ENCODE results near the gene PARP2.
"Not testable (repeated sequence)": the region's sequence is repeated elsewhere in the genome, so short reads cannot be mapped to it uniquely, and the experiment has no call there.

The PARP2 gene

DNA sequence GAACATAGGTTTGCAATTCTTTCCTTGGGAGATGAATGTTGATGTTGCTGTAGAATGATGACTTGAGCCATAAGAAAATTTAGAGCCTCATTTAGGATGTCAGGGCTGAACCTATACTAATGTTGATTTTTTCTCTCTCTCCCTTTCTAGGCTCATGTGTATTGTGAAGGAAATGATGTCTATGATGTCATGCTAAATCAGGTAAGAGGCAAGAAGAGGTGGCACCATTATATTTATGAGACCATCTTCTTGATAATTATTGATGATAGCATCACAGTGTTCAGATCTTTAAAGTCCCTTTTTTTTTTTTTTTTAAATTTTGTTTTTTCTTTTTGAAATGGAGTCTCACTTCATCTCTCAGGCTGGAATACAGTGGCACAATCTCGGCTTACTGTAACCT is 3.3 kb downstream of the PARP2 start:
- DNase-seq = no peak

DNA sequence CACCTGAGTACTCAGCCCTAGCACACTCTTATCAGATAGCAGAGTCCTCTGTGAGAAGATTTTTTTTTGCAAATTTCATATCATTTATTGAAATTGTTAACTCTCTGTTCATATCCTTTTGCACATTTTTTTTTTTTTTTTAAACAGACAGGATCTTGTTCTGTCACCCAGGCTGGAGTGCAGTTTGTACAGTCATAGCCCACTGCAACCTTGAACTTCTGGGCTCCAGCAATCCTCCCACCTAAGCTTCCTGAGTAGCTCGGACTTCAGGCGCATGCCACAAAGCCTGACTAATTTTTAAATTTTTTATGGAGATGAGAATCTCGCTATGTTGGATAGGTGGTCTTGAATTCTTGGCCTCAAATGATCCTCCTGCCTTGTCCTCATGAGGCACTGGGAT is 4.3 kb downstream of the PARP2 start:
- no peak for DNase-seq

DNA sequence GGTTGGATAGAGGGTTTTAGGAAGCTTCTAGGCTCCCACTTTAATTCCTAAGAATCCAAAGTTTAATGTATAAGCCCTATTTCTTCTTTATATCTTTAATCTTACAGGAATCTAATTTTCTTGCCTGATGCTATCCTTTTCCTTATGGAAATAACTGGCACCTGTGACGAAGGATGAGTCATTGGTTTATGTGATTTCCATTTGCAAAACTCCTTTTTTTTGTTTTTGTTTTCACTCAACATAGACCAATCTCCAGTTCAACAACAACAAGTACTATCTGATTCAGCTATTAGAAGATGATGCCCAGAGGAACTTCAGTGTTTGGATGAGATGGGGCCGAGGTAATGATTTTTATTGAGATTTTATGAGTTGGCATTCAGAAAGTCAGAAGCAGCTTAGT is 6.8 kb downstream of the PARP2 start:
- DNase-seq = no peak

DNA sequence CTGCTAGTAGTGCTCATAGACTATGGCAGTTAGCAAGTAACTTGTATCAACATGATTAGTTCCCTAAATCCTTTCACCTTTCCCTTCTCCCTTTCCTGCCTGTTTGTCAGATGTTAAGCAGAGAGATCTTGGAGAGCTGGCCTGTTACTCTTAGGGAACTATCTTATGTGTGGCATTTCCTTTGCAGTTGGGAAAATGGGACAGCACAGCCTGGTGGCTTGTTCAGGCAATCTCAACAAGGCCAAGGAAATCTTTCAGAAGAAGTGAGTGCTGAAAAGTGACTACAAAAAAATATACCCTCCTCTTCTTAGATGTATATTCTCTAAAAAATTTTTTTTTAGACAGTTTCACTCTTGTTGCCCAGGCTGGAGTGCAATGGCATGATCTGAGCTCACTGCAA is 7.4 kb downstream of the PARP2 start:
- no peak for DNase-seq

DNA sequence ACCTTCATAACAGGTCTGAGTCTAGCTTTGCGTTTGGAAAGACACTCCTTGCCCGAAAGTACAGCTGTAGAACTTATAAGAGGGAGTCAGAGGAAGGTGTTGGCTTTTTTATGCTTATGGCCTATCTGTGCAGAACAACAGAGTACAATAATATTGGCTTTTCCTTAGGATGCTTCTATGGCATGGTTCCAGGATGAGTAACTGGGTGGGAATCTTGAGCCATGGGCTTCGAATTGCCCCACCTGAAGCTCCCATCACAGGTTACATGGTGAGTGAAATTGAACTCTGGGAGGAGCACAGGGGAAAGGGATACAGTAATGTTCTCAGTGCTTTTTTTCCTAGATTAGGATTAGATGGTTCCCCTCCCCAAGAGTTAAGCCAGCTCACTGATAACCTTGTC is 13.0 kb downstream of the PARP2 start:
- no peak for DNase-seq

DNA sequence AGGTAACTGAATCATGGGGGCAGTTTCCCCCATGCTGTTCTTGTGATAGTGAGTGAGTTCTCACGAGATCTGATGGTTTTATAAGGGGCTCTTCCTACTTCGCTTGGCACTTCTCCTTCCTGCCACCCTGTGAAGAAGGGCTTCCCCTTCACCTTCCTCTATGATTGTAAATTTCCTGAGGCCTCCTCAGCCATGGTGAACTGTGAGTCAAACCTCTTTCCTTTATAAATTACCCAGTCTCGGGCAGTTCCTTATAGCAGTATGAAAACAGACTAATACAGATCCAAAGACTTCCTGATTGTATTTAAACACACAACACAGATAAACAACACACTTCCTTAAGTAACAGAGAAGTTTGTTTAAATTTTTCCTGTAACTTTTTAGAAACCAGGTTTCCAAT is 15.0 kb downstream of the PARP2 start:
- DNase-seq = not testable (repeated sequence)

DNA sequence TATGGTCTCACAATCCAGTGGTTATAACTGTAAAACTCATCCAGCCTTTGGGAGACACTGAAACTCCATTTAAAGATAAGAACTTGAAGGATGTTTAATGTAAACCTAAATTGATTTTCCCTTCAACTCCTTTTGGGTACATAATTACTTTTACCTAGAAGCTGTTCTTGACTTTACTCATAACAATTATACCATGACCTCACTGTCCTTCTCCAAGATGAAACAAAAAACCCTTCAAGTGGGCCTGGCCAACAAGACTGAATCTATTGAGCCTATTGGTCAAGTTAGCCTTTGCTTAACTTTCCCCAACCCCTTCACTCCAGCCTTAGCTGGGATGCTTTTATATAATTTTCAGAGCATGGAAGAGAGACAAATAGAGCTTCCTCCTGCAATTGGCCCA is 22.5 kb downstream of the PARP2 start:
- no peak for DNase-seq

DNA sequence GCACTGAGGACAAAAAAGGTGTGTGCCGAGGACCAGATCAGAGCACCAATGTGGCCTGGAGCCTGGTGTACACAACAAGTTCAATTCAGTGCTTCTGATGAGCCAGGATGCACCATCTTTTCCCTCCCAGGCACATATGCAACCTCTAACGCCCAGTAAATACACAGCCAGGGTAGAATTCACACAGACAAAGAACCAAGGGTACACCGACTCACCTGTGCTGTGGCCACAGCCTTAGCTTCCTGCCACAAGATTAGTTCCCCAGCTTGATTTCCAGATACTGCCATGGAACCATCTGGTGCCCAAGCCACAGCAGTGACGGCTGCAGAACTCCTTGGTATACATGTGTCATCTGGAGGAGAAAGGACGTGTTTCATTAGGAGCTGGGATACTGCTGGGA is 29.4 kb downstream of the PARP2 start:
- DNase-seq = no peak

DNA sequence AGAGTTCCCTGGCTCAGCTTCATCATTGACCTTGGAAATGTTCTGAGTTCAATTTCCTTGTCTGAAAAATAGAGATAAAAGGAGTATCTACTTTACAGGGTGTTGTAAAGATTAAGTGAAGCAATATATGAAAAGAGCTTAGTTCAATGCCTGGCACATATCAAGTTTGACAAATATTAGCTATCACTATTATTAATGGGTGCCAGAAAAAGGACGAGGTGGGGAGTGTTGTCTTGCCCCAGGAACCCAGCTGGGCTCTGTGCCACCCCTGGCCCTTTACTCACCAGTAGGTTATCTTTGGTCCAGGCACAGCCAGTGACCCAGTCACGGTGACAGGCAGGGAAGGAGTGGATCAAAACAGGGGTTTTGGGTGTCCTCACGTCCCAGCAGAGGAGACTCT is 32.0 kb downstream of the PARP2 start:
- no peak for DNase-seq

DNA sequence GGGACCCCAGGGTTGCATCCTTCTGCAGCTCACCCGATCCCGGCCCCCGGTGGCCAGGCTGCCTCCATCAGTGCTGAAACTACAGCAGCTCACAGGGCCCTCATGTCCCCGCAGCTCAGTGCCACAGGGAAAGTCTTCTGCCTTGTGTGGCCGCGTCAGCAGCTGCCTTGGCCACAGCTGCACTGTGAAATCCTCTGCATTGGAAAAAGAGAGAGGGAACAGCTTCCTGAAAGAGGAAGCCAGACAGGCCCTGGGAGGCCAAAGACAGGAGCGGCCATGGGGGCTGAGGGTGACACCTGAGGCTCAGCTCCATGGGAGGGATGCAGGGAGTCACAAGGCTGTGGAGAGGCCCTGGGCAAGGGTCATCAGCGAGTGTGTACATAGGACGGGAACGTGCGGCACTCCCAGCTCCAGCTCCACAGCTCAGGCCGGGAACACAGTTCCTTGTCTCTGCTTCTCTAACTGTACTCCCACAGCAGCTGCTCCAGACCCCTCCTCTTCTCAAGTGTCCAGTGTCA is 32.7 kb downstream of the PARP2 start:
- DNase-seq = no peak

DNA sequence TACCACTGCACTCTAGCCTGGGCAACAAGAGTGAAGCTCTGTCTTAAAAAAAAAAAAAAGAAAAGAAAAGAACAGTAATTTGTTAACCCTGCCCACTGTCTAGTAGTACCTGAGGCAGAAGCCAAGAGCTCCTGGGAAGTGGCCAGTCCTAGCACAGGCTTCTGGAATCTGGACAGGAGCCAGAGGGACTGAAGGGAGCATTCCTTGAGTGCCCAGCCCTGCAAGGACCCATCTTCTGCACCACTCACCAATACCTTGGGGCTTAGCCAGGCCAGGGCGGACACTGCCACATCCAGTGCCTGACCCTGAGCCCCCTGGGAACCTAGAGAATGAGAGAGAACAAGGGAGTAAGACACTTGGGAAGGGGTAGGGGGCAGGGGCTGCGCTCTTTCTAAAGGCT is 33.7 kb downstream of the PARP2 start:
- DNase-seq = no peak

DNA sequence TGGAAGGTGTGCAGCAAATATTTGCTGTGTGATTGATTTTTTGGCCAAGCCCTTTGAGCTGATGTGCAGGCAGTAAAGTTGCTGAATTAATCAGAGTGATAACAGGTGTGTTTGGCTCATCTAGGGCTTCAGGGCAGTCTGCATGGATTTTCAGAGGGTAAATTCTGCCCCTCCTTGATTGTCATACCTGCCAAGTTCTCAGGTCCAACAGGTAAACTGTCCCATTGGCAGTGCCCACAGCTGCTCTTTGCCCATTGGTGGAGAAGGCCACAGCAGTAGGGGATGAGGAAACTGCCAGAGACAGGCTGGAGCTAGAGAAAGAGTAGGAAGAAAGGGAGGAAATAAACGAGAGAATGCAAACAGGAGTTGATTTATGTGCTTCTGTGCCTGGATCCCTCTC is 36.3 kb downstream of the PARP2 start:
- DNase-seq = no peak

DNA sequence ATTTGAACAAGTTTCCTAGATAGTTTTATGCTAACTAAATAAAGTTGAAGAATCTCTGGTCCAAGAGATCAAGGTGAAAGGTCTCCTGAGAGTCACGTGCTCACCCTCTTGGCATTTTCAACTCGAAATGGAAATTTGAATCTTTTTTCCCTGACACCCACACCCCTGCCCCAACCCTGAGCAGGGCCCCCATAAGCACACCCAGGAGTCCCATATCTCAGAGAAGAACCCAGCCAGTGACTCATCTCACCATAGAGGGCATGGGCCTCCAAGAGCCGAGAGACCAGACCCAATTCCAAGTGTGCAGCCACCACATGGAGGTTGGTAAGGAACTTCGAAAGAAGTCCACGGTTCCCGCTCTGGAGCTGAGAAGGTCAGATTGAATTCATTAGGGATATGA is 37.2 kb downstream of the PARP2 start:
- DNase-seq = no peak

DNA sequence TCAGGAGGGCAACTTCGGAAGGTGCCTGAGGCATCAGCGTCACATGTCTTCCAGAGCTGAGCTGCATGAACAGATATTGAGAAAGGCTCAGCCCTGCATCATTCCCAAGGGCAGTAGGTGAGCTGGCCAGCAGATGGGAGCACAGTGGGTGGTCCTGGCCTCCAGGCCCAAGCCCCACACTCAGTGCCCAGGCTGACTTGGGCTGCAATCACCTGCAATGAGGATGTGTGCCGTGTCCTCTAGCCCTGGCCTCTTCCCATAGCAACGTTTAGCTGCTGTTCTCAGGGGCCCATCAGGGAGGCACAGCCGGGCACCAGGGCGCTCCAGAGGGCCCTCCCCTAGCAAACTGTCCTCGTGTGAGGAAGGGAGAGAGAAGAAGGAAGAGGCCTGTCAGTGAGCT is 37.9 kb downstream of the PARP2 start:
- no peak for DNase-seq

DNA sequence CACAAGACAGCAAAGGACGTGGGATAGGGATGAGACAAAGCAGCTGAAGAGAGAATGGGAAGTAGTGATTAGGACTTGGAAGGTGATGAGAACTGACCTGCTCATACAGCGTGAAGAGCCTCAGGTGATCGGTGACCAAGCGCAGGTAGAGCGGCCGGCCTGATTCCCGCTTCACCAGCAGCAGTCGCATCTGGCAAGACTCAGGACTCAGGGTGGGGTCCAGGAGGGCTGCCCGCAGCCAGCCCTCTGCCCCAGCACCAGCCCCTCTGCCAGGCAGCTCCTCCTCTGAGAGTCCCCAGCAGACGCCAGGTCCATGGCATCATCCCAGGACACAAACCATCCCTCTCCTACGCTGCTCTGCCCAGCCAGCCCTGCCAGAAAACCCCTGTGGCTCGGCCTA is 39.1 kb downstream of the PARP2 start:
- no peak for DNase-seq

DNA sequence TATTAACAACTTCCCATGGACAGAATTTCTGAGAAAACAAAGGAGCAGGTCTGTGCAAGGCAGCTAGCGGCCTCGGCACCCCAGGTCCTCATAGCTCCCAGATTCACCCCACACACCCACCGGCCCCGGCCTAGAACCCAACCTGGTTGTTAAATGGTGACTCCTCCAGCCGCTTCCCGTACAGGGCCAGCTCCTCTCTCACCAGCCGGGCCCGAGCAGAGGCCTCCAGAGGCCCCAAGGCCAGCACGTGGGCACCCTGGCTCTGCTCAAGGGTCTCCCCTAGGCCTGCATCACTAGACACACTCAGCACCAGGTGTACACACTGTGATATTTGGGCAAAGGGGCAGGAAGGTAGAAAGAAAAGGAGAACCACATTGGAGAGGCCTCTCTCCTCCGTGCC is 39.6 kb downstream of the PARP2 start:
- DNase-seq = no peak

DNA sequence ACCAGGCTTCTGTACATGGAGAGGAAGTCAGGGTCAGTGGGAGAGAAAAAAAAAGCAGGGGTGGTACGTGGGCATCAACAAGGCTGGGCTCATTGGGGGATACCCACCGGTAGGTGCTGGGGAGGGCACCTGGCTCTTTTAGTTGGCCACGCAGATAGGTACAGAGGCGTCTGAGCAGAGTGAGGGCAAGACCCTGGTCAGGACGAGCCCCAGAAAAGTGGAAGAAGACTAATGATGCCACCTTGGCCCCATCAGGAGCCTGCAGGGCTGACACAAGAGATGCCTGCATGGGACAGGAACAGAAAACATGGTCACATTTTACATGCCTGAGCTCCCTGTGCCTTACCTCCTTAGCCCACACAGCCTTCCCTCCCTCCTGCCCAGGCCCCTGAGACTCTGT is 40.2 kb downstream of the PARP2 start:
- DNase-seq = no peak

DNA sequence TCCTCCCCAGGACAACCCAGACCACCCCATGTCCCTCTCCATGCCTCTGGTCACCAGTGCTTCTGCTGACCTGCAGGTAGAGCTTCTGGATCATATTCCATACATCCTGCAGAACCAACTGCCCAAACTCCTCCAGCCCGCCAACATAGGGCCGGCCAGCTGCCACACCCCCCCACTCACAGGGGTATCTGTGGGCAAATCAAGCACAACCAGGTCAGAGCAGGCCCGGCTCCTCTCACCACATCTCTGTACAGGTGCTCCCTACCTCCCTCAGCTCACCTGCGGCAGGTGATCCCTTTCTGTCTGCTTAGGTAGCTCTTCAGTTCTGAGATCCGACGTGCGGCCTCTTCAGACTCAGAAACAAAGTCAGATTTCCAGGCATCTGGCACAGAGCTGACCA is 40.9 kb downstream of the PARP2 start:
- DNase-seq = no peak

DNA sequence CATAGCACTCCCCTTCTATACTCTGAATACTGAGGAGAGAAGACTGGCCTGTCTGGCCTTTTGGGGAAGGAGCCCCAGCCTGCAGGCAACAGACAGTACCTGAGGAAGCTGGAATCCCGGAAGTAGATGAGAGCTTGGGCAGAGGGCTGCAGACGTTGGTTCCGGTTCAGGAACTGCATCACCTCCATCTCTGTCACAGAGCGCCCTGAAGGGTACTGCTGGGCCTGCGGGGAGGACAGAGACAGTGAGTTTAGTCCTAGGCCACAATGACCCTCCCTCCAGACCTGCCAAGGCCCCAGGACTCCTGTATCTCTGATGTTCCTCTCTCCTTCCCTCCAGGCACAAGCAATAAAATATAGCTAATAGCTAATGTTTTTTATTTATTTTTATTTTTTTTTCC is 41.5 kb downstream of the PARP2 start:
- no peak for DNase-seq

DNA sequence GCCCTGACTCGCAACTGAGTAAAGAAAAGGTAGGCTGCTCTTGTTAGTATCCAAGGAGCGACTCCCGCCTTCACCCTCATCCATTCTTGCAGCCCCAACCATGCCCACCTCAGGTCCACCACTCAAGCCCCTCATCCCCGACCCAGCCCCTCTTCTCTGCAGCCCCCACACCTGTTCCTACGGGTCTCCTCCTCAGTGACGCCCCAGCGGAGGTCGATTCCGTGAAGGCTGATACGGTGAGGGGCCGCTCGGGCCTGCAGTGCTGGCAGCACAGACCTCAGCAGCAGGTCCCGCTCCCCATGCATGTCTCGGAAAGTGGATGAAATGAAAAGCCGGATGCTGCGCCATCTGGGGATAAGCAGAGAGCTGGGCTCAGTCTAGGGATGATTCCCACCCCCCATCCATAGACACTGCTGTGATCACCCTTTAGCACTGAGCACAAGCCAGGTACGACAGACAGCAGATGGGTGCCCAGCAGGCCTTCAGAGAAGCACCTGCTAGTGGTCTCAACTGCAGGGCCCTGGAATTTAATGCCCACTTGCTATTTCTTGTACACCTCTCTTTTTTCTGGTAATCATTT is 42.9 kb downstream of the PARP2 start:
- DNase-seq = no peak

DNA sequence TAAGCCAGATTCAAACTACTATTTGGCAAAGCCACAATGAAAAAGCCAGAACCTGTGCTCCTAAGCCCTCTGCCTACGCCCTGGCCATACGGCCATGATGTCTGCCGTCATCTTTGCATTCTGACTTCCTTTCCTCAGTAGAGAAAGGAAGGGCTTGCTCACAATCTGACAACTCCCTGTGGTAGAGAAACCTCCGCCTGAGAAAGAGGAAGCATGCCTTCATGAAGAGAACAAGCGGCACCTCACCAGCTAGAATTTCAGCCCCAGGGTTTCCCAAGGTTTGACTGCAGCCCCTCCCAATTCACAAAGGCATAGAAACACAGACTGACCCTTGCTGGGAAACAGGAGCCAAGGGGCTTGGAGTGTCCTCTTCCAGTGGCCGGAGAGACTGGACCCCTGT is 44.1 kb downstream of the PARP2 start:
- no peak for DNase-seq

DNA sequence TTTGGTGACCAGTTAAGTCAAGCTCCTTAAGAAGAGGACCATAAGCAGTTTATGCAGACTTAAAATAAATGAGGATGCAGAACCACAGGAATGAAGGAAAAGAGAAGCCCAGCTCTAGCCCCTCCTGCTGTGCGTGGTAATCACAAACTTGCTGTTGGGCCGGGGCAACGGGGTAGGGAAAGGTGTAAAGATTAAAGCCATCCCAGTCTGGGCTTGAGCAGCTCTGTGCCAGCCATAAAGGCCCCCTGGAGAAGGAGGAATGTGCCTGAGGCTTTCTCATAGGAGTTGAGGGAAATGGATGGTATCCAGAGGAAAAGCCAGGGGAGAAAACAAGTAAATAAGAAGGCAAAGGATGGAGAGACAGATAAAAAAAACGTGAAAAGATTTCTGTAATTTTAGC is 44.7 kb downstream of the PARP2 start:
- DNase-seq = no peak

DNA sequence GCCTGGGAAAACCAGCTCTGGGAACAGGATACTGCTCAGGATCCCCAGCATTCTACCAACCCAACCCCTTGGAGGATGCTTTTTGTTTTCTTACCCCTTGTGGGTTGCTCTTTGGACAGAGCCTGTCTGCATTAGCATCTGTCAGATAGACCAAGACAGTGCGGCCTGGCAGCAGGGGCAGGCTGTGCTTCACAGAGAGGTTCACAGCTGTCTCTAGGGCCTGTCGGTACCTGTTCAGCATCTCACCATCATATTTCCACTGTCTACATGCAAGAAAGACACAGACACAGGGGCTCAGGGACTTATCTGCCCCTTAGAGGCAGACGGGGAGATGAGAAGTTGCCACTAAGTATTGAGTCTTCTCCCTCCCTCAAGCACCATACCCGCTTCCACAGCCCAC is 48.1 kb downstream of the PARP2 start:
- DNase-seq = no peak

DNA sequence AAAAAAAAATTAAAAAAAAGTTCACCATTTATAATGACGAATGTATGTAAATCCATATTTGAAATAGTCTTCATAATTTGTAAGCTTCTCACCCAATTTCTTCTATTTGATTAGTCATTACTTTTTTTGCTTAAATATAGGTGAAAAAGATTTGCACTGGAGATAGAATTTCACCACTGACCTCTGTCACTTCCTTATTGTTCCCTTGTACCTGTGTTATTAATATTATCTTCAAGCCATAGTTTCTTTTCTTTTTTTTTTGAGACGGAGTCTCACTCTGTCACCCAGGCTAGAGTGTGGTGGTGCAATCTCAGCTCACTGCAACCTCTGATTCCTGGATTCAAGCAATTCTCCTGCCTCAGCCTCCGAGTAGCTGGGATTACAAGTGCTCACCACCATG is 54.1 kb downstream of the PARP2 start:
- no peak for DNase-seq

DNA sequence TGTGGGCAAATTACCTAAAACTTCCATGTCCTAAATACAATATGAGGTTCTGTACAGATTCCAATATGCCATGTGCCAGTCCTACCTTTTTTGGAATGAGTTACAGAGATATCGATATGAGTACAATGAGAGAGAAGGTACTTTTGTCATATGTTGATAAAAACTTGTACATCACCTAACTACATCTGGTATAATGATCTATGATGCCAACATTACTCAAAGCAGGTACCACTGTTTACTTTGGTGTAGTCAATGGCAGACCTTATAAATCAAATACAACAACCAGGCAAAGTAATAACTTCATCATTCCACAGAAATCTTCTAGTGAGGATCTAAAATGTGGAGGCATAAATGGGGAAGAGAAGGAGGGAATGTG is 57.1 kb downstream of the PARP2 start:
- DNase-seq = no peak

Data from CD4-positive, alpha-beta T cell treated with Interleukin-17A for 4 hours (primary cell).